ENCODE measurements around the gene PLEKHD1. TPM values are rescaled to one million over a fixed set of nuclear protein-coding genes. Genes with fewer than 3 reads are reported as not detected.
A peak's percentile ranks its signal among the peaks of the same experiment; 100 is the strongest.

Gene PLEKHD1
- total RNA-seq, 1 donor = under 0.01 TPM

DNA sequence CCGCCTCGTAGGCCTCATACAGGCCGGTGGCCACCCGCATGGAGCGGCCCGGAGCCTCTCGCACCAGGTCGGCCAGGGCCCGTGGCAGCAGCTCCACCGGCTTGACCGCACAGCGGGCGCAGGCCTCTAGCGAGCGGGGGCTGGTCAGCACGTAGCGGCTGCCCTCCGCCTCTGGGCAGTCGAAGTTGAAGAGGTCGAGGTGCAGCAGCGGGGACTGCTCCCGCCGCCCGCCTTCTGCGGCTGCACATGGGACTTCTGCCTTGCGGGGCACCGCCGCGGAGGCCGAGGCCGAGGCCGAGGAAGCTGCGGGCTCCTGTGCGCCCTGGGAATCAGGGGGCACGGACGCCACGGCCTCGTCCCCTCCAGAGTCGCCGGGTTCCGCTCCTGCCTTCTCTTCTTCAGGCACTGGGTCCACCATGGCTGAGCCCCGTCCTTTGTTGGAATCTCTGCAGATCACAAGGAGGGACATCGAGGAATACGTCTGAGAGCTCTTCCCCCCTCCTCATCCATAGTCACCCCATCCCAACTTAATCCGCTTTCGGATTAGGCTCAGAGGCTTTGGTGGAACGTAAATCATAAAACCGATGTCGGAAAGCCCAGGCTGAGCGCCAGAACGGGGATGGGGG, 88.8 kb downstream of the PLEKHD1 start:
- H3K79me2 ChIP-seq (ENCODE audit: insufficient read depth, low read length) = no peaks in the 10 kb centered on the region
- no peak overlapping the region for H3K4me3 ChIP-seq (ENCODE audit: insufficient read depth, low read length)
- peaks cover 84% of the 10 kb centered on the region for H3K27me3 ChIP-seq (ENCODE audit: insufficient read depth, low read length)
- H2AFZ ChIP-seq (ENCODE audit: low read length) = no peak overlapping the region
- H3K4me1 ChIP-seq (ENCODE audit: insufficient read depth, low read length) = no peaks in the 10 kb centered on the region
- H3K4me2 ChIP-seq (ENCODE audit: insufficient read depth, low read length) = no peak overlapping the region
- TF ChIP-seq, protein P1, sequence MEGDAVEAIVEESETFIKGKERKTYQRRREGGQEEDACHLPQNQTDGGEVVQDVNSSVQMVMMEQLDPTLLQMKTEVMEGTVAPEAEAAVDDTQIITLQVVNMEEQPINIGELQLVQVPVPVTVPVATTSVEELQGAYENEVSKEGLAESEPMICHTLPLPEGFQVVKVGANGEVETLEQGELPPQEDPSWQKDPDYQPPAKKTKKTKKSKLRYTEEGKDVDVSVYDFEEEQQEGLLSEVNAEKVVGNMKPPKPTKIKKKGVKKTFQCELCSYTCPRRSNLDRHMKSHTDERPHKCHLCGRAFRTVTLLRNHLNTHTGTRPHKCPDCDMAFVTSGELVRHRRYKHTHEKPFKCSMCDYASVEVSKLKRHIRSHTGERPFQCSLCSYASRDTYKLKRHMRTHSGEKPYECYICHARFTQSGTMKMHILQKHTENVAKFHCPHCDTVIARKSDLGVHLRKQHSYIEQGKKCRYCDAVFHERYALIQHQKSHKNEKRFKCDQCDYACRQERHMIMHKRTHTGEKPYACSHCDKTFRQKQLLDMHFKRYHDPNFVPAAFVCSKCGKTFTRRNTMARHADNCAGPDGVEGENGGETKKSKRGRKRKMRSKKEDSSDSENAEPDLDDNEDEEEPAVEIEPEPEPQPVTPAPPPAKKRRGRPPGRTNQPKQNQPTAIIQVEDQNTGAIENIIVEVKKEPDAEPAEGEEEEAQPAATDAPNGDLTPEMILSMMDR (IDR thresholded peaks at IDR 0.05; ENCODE audit: extremely low read depth, low read depth, low read length) = no peak
- no peaks in the 10 kb centered on the region for H3K36me3 ChIP-seq (ENCODE audit: insufficient read depth, low read length)
- DNase-seq (ENCODE audit: insufficient read length, low spot score, missing footprints) = no peak
- H4K20me1 ChIP-seq (ENCODE audit: insufficient read depth, low read length) = no peaks in the 10 kb centered on the region
- no peaks in the 10 kb centered on the region for H3K9me3 ChIP-seq (ENCODE audit: low read depth, low read length)
- no peak overlapping the region for H3K27ac ChIP-seq (ENCODE audit: low read depth, low read length)

DNA sequence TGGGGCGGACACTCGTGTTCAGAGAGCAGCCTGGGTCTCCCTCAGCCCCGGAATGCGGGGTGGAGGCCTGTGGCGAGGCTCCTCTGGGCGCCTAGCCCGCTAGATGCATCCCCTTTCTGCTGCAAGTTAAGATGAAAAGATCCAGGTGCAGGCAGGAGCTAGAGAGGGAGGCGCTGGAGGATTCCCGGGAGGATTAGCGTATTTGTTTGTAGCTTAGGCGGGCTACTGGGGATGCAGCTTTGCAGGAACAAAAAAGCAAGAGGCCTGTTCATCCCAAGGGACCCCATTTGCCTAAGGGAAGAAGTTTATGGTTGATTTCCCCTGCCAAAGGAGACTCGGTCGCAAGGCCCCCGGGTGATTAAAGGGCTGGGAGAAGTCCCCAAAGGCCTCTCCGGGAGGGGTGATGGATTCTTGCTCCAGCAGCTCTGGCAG, 89.3 kb downstream of the PLEKHD1 start:
- Histone ChIP-seq H3K27me3 (ENCODE audit: insufficient read depth, low read length) (peaks cover 82% of the 10 kb centered on the region), H3K79me2 (ENCODE audit: insufficient read depth, low read length) (no peaks in the 10 kb centered on the region), H3K4me3 (ENCODE audit: insufficient read depth, low read length) (no peak overlapping the region), H3K4me1 (ENCODE audit: insufficient read depth, low read length) (no peaks in the 10 kb centered on the region), H3K4me2 (ENCODE audit: insufficient read depth, low read length) (no peak overlapping the region), H4K20me1 (ENCODE audit: insufficient read depth, low read length) (no peaks in the 10 kb centered on the region), H3K36me3 (ENCODE audit: insufficient read depth, low read length) (no peaks in the 10 kb centered on the region), H3K9me3 (ENCODE audit: low read depth, low read length) (no peaks in the 10 kb centered on the region), H3K27ac (ENCODE audit: low read depth, low read length) (no peak overlapping the region), H2AFZ (ENCODE audit: low read length) (no peak overlapping the region)
- DNase-seq (ENCODE audit: insufficient read length, low spot score, missing footprints) = peak; percentile 87
- TF ChIP-seq, protein P1 (IDR thresholded peaks at IDR 0.05; ENCODE audit: extremely low read depth, low read depth, low read length) = no peak

DNA sequence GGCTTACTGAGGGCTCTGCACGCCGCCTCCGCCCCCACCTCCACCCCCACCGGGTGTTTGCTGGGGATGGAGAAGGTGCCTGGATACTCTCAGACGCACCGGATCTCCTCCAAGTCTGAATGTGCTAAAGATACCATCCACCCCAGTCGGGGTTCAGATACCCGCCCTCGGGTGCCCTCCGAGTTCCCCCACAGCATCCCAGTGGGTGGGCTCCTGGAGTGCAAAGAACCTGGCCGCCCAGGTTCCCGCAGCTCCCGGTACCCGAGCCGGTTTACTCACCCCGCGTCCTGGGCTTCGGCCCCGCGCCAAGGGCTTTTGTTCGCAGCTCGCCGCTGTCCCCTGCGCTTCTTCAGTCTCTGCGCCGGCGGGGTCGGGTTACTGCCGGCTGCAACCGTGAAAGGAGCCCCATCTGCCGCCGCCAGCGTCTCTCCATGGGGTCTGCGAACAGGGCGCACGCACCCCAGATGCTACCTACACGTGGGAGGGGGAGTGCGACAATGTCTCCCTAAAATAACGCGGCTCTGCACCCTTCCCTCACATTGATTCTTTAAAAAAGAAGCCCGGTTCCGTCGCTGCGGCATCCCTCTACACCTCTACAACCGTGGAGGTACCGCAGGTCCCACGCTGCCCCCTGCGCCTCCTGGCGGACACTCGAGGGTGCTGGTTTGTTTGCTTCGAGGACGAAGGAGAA, 89.9 kb downstream of the PLEKHD1 start, which contains the start of gene CCDC177:
CCDC177 (minus strand) TSS at position 609 of the 691 bp plus-strand sequence. CDS start 1,249 bp downstream, outside the sequence.
- no peaks in the 10 kb centered on the region for H3K9me3 ChIP-seq (ENCODE audit: low read depth, low read length)
- H3K4me3 ChIP-seq (ENCODE audit: insufficient read depth, low read length) = no peak within 1 kb of the TSS
- peak; percentile 97 for DNase-seq (ENCODE audit: insufficient read length, low spot score, missing footprints)
- peaks cover 76% of the 10 kb centered on the region for H3K27me3 ChIP-seq (ENCODE audit: insufficient read depth, low read length)
- H3K27ac ChIP-seq (ENCODE audit: low read depth, low read length) = no peak within 1 kb of the TSS
- no peaks in the 10 kb centered on the region for H3K79me2 ChIP-seq (ENCODE audit: insufficient read depth, low read length)
- H3K4me1 ChIP-seq (ENCODE audit: insufficient read depth, low read length) = peaks cover 1% of the 10 kb centered on the region
- TF ChIP-seq, protein P1 (IDR thresholded peaks at IDR 0.05; ENCODE audit: extremely low read depth, low read depth, low read length) = peak; percentile 94
- no peaks in the 10 kb centered on the region for H3K36me3 ChIP-seq (ENCODE audit: insufficient read depth, low read length)
- no peaks in the 10 kb centered on the region for H4K20me1 ChIP-seq (ENCODE audit: insufficient read depth, low read length)
- H2AFZ ChIP-seq (ENCODE audit: low read length) = no peak within 1 kb of the TSS
- H3K4me2 ChIP-seq (ENCODE audit: insufficient read depth, low read length) = peak within 1 kb of the TSS; percentile 64

DNA sequence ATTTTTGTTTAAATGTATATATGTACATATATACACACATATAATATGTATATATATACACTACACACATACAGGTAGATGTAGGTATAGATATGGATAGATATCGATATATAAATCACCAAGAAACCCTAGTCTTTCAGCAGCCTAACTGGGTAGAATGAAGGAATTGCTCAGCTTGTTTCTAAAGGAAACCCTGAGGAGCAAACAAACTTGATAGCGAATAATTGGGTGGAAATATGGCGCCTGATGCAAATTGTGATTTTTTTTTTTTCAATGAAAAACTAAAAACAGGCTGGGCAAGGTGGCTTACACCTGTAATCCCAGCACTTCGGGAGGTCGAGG, 90.4 kb downstream of the PLEKHD1 start:
- Histone ChIP-seq H3K4me3 (ENCODE audit: insufficient read depth, low read length) (no peak overlapping the region), H3K36me3 (ENCODE audit: insufficient read depth, low read length) (no peaks in the 10 kb centered on the region), H3K4me2 (ENCODE audit: insufficient read depth, low read length) (peak overlapping the region; percentile 64), H4K20me1 (ENCODE audit: insufficient read depth, low read length) (no peaks in the 10 kb centered on the region), H3K27me3 (ENCODE audit: insufficient read depth, low read length) (peaks cover 71% of the 10 kb centered on the region), H3K4me1 (ENCODE audit: insufficient read depth, low read length) (peaks cover 6% of the 10 kb centered on the region), H3K79me2 (ENCODE audit: insufficient read depth, low read length) (no peaks in the 10 kb centered on the region), H2AFZ (ENCODE audit: low read length) (no peak overlapping the region), H3K27ac (ENCODE audit: low read depth, low read length) (no peak overlapping the region), H3K9me3 (ENCODE audit: low read depth, low read length) (no peaks in the 10 kb centered on the region)
- DNase-seq (ENCODE audit: insufficient read length, low spot score, missing footprints) = no peak
- TF ChIP-seq, protein P1 (IDR thresholded peaks at IDR 0.05; ENCODE audit: extremely low read depth, low read depth, low read length) = no peak
